ENCODE measurements around the gene SAV1. TPM values are rescaled to one million over a fixed set of nuclear protein-coding genes. Genes with fewer than 3 reads are reported as not detected.

SAV1 gene
- total and polyA plus RNA-seq, 2 of the 4 experiments (the other 2 are of a cell fraction): 17.0 to 18.8 TPM

- H2BK5ac ChIP-seq (ENCODE audit: low read depth, low read length, poor library complexity, severe bottlenecking): no peak overlapping the region
- H3K18ac ChIP-seq (ENCODE audit: low read depth, low read length): no peak overlapping the region
- H3K14ac ChIP-seq (replicated peaks; ENCODE audit: low read depth, low read length): no peak overlapping the region
- H2BK20ac ChIP-seq (ENCODE audit: low read depth, low read length): no peak overlapping the region
- in situ Hi-C loops (cut with MboI; ENCODE audit: low sequenced_read_pairs): no loop called here
- no CpG with 5 or more reads among the region's 1 CpG for WGBS, 2 experiments (ENCODE audit: extremely low coverage in 2 of 2, insufficient read length in 1 of 2)
- H3K56ac ChIP-seq (ENCODE audit: extremely low read depth, insufficient read depth, low read length): no peak overlapping the region
- H3K23ac ChIP-seq (ENCODE audit: low read depth, low read length): no peak overlapping the region
- intact Hi-C loops (cut with micrococcal nuclease): no loop called here
- no TSS peak for BruUV-seq (replicated peaks)
- ChIA-PET CTCF (no interaction called here), POLR2A (ENCODE audit: unreplicated experiment) (no interaction called here)
- H3K9me1 ChIP-seq (ENCODE audit: insufficient read depth, low read length): no peaks in the 10 kb centered on the region
- no peak overlapping the region for H2AK5ac ChIP-seq (ENCODE audit: low read depth, low read length)
- H3K9ac ChIP-seq (ENCODE audit: low read depth, low read length): no peak overlapping the region
- peaks cover 0 to 5% of the 10 kb centered on the region in 2 experiments; a peak in 1 of 4 replicates for H3K79me1 ChIP-seq (ENCODE audit: low read depth in 1 of 2, low read length in 2 of 2)
- H3K4ac ChIP-seq (ENCODE audit: low read depth, low read length): no peak overlapping the region
- H3K4me2 ChIP-seq (ENCODE audit: low read depth, low read length): no peak overlapping the region
- dilution Hi-C loops (cut with HindIII; ENCODE audit: low sequenced_read_pairs, unreplicated experiment): no loop called here
- H4K8ac ChIP-seq (ENCODE audit: low read depth in 2 of 2, low read length in 2 of 2): no peak overlapping the region
- no peak overlapping the region for H3K27ac ChIP-seq (ENCODE audit: insufficient read depth, low read length)
- no peak overlapping the region for H4K5ac ChIP-seq (ENCODE audit: low read depth, low read length)
- ATAC-seq (ENCODE audit: low read depth) (no peak), DNase-seq (no peak)
- no peak overlapping the region for H2BK15ac ChIP-seq (ENCODE audit: low read depth, low read length)
- no peaks in the 10 kb centered on the region for H4K20me1 ChIP-seq (ENCODE audit: insufficient read depth, low read length)
- no peak overlapping the region for H2AFZ ChIP-seq (replicated peaks; ENCODE audit: low read length, poor library complexity)
- H3K4me1 ChIP-seq (ENCODE audit: control insufficient read depth, insufficient read depth, low read length): no peaks in the 10 kb centered on the region
- H4K91ac ChIP-seq (ENCODE audit: insufficient read depth, low read depth, low read length): no peak overlapping the region
- no peak overlapping the region for H2BK120ac ChIP-seq (ENCODE audit: low read depth, low read length)
- no peaks in the 10 kb centered on the region for H3K27me3 ChIP-seq (ENCODE audit: control insufficient read depth, insufficient read depth, low read length)
- H3K4me3 ChIP-seq (ENCODE audit: insufficient read depth, low read depth, low read length): no peak overlapping the region
- peaks cover 5% of the 10 kb centered on the region; the same call in 1 of the 2 replicates for H3K36me3 ChIP-seq (ENCODE audit: control insufficient read depth, insufficient read depth, low read length)
- no peak for TF ChIP-seq SMC3 (IDR thresholded peaks at IDR 0.05; ENCODE audit: low read depth, low read length)
- no peak for TF ChIP-seq FOS (IDR thresholded peaks at IDR 0.05; ENCODE audit: low read depth, low read length)
- no peak for TF ChIP-seq RFX5 (IDR thresholded peaks at IDR 0.05; ENCODE audit: low read depth, low read length)
- no peak for TF ChIP-seq RAD21 (IDR thresholded peaks at IDR 0.05; ENCODE audit: low read length)
- no peak for TF ChIP-seq CHD1 (IDR thresholded peaks at IDR 0.05; ENCODE audit: low read depth, low read length)
- TF ChIP-seq CTCF (conservative IDR thresholded peaks at IDR 0.05; ENCODE audit: low read depth, low read length): no peak
- TF ChIP-seq NFE2L2 (IDR thresholded peaks at IDR 0.05; ENCODE audit: low read depth, low read length): no peak
- TF ChIP-seq ELK1 (IDR thresholded peaks at IDR 0.05; ENCODE audit: borderline replicate concordance, low read depth, low read length): no peak
- no peak for TF ChIP-seq RCOR1 (IDR thresholded peaks at IDR 0.05; ENCODE audit: insufficient replicate concordance, low read length)
- no peaks in the 10 kb centered on the region for H3K9me3 ChIP-seq (ENCODE audit: control insufficient read depth, insufficient read depth, low read length)
- H2AK9ac ChIP-seq (replicated peaks; ENCODE audit: low read depth, low read length, poor library complexity): no peak overlapping the region
Measured at GRCh38 chr14:50624447-50624846, 43.7 kb downstream of the SAV1 start.
